Measurements from ENCODE around the gene AKR1C1. TPM values are rescaled to one million over a fixed set of nuclear protein-coding genes. Genes with fewer than 3 reads are reported as not detected.

The AKR1C1 gene
- total RNA-seq, 1 experiment from 2014 or later, result 1.9 TPM

DNA sequence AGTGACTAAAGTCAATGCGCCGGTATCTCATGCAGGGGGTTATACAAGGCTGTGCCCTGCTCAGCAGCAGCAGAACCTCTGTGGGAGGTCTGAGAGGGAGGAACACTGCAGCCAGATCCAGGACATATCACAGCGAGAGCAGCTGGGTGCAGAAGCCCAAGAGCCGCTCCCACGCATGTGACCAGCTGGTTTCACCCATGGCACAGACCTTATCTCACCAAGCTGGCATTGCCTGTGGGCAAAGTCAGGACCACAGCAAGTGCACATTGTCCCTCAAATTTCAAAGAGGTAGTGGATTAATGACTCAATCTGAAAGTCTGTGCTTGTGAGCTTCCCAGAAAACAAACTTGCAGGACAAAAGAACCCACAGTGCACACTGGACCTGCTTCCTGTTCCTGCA, 31.6 kb upstream of the AKR1C1 start:
- H3K4me2 ChIP-seq (ENCODE audit: insufficient read depth, insufficient read length, low read length), result no peak overlapping the region
- H3K23ac ChIP-seq (ENCODE audit: insufficient read length, low read depth, low read length), result no peak overlapping the region
- TF ChIP-seq, protein P1, sequence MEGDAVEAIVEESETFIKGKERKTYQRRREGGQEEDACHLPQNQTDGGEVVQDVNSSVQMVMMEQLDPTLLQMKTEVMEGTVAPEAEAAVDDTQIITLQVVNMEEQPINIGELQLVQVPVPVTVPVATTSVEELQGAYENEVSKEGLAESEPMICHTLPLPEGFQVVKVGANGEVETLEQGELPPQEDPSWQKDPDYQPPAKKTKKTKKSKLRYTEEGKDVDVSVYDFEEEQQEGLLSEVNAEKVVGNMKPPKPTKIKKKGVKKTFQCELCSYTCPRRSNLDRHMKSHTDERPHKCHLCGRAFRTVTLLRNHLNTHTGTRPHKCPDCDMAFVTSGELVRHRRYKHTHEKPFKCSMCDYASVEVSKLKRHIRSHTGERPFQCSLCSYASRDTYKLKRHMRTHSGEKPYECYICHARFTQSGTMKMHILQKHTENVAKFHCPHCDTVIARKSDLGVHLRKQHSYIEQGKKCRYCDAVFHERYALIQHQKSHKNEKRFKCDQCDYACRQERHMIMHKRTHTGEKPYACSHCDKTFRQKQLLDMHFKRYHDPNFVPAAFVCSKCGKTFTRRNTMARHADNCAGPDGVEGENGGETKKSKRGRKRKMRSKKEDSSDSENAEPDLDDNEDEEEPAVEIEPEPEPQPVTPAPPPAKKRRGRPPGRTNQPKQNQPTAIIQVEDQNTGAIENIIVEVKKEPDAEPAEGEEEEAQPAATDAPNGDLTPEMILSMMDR (conservative IDR thresholded peaks at IDR 0.05), result no peak
- H2BK15ac ChIP-seq (ENCODE audit: low read depth, low read length), result no peak overlapping the region
- H2BK12ac ChIP-seq (ENCODE audit: insufficient read length, low read depth, low read length), result no peak overlapping the region
- no peak overlapping the region for H3K56ac ChIP-seq (ENCODE audit: insufficient read length, low read depth, low read length)
- no peak overlapping the region for H2BK20ac ChIP-seq (ENCODE audit: low read depth, low read length, poor library complexity, severe bottlenecking)
- WGBS (ENCODE audit: extremely low coverage, insufficient read length, low lambda C conversion rate), result no CpG with 5 or more reads among the region's 5 CpGs
- no peak overlapping the region for H3K9ac ChIP-seq (ENCODE audit: extremely low read depth, insufficient read length, low read length)
- no peaks in the 10 kb centered on the region for H3K4me1 ChIP-seq (ENCODE audit: insufficient read depth, low read length)
- H2BK120ac ChIP-seq (ENCODE audit: low read depth, low read length, poor library complexity, severe bottlenecking), result no peak overlapping the region
- no peaks in the 10 kb centered on the region for H3K9me3 ChIP-seq (ENCODE audit: control insufficient read depth, low read depth, low read length)
- no peaks in the 10 kb centered on the region for H4K20me1 ChIP-seq (ENCODE audit: control insufficient read depth, insufficient read depth, insufficient read length)
- Mint-ChIP-seq H3K4me3 (no peak overlapping the region), H3K27ac (no peak overlapping the region; a peak in 1 of 7 replicates), H3K27me3 (ENCODE audit: low read depth) (peaks cover 2% of the 10 kb centered on the region; the same call in 1 of the 2 replicates), H3K9me3 (peaks cover 25 to 72% of the 10 kb centered on the region in 2 experiments), H3K36me3 (ENCODE audit: insufficient read depth in 1 of 3, low read depth in 3 of 3) (peaks cover 2 to 15% (median 8%) of the 10 kb centered on the region in 3 experiments; a peak in 6 of 7 replicates), H3K4me1 (no peaks in the 10 kb centered on the region)
- no peaks in the 10 kb centered on the region for H3K79me2 ChIP-seq (ENCODE audit: insufficient read depth, low read length)
- no peaks in the 10 kb centered on the region for H3K27me3 ChIP-seq (ENCODE audit: insufficient read depth, low read length)
- H2AFZ ChIP-seq (ENCODE audit: low read length), result no peak overlapping the region
- no peaks in the 10 kb centered on the region for H3K23me2 ChIP-seq (ENCODE audit: insufficient read length, low read depth, low read length, poor library complexity, severe bottlenecking)
- no peaks in the 10 kb centered on the region for H3K79me1 ChIP-seq (ENCODE audit: insufficient read depth, low read depth, low read length, poor library complexity, severe bottlenecking)
- DNase-seq, result no peak
- H3K18ac ChIP-seq (ENCODE audit: insufficient read length, low read depth, low read length), result no peak overlapping the region
- no peak overlapping the region for H3T11ph ChIP-seq (ENCODE audit: low read length)
- H2AK5ac ChIP-seq (ENCODE audit: insufficient read length, low read length), result no peak overlapping the region
- H3K27ac ChIP-seq (ENCODE audit: insufficient read length, low read depth, low read length), result no peak overlapping the region
- H4K8ac ChIP-seq (replicated peaks; ENCODE audit: insufficient read length, low read depth, low read length), result no peak overlapping the region
- H4K91ac ChIP-seq (ENCODE audit: insufficient read length, low read depth, low read length), result no peak overlapping the region
- H2BK5ac ChIP-seq (ENCODE audit: insufficient read length, low read length), result no peak overlapping the region
- no peak overlapping the region for H3K14ac ChIP-seq (ENCODE audit: insufficient read depth, low read length)
- no peak overlapping the region for H3K4ac ChIP-seq (ENCODE audit: low read depth, low read length)
- H4K5ac ChIP-seq (ENCODE audit: insufficient read length, low read depth, low read length), result no peak overlapping the region

Measured in H9 (cell line).